ENCODE data around the gene ASPSCR1.

Gene ASPSCR1

GRCh38 chr17:81960130-81960958 lies 17.1 kb upstream of the ASPSCR1 start:
- no peak for DNase-seq (ENCODE audit: low read depth in 2 of 2)

GRCh38 chr17:81961087-81961511 lies 16.3 kb upstream of the ASPSCR1 start, which contains the start of gene NOTUM:
TSS of gene NOTUM (minus strand) at chr17:81961187. CDS start at chr17:81960909, 278 bp downstream.
- no peak for DNase-seq (ENCODE audit: low read depth in 2 of 2)

GRCh38 chr17:81961521-81962498 lies 15.6 kb upstream of the ASPSCR1 start:
- DNase-seq (ENCODE audit: low read depth in 2 of 2): no peak

- no peak for DNase-seq (ENCODE audit: low read depth in 2 of 2)
Observed at GRCh38 chr17:81962499-81963441, 14.7 kb upstream of the ASPSCR1 start.

- DNase-seq (ENCODE audit: low read depth in 2 of 2): no peak
Observed at GRCh38 chr17:81964081-81964849, 13.2 kb upstream of the ASPSCR1 start.

GRCh38 chr17:81966343-81967243 lies 10.8 kb upstream of the ASPSCR1 start:
- DNase-seq (ENCODE audit: low read depth in 2 of 2): no peak

- DNase-seq (ENCODE audit: low read depth in 2 of 2): no peak
Observed at GRCh38 chr17:81967244-81967532, 10.2 kb upstream of the ASPSCR1 start.

GRCh38 chr17:81967533-81968395 lies 9.7 kb upstream of the ASPSCR1 start:
- peak; percentile 85 for DNase-seq (ENCODE audit: low read depth in 2 of 2)

- DNase-seq (ENCODE audit: low read depth in 2 of 2): no peak
Observed at GRCh38 chr17:81968396-81968745, 9.1 kb upstream of the ASPSCR1 start.

GRCh38 chr17:81968850-81969812 lies 8.3 kb upstream of the ASPSCR1 start:
- DNase-seq (ENCODE audit: low read depth in 2 of 2): no peak

- no peak for DNase-seq (ENCODE audit: low read depth in 2 of 2)
Observed at GRCh38 chr17:81973432-81973831, 4.0 kb upstream of the ASPSCR1 start.

- no peak for DNase-seq (ENCODE audit: low read depth in 2 of 2)
Observed at GRCh38 chr17:81976332-81977210, 858 bp upstream of the ASPSCR1 start.

- no peak for DNase-seq (ENCODE audit: low read depth in 2 of 2)
Observed at GRCh38 chr17:81978524-81979298, 1.3 kb downstream of the ASPSCR1 start.

- DNase-seq (ENCODE audit: low read depth in 2 of 2): no peak
Observed at GRCh38 chr17:81980122-81980521, 2.7 kb downstream of the ASPSCR1 start.

- DNase-seq (ENCODE audit: low read depth in 2 of 2): no peak
Observed at GRCh38 chr17:81980707-81981343, 3.4 kb downstream of the ASPSCR1 start.

All from stimulated activated CD8-positive, alpha-beta memory T cell treated with anti-CD3 and anti-CD28 coated beads, Interleukin-7, amount 100 ng/mL, for 4 hours (primary cell).